Activated naive CD4-positive, alpha-beta T cell treated with anti-CD3 and anti-CD28 coated beads, Interleukin-2, amount 50 U/mL, for 24 hours (primary cell): ENCODE measurements around the gene UBE2G1.

Experiments
- H3K27ac Mint-ChIP-seq: one replicate; pipeline ENCODE4 v1.8.0; 2021; ENCODE audit warnings: mild to moderate bottlenecking, mixed read lengths
- H3K27me3 Mint-ChIP-seq: one replicate; pipeline ENCODE4 v1.8.0; 2021; ENCODE audit warnings: mixed read lengths
- H3K36me3 Mint-ChIP-seq: one replicate; pipeline ENCODE4 v1.8.0; 2021; ENCODE audit warnings: mixed read lengths
- H3K4me1 Mint-ChIP-seq: one replicate; pipeline ENCODE4 v1.8.0; 2021; ENCODE audit warnings: mixed read lengths
- H3K4me3 Mint-ChIP-seq: one replicate; pipeline ENCODE4 v1.8.0; 2021; ENCODE audit warnings: mild to moderate bottlenecking, mixed read lengths
- H3K9me3 Mint-ChIP-seq: one replicate; pipeline ENCODE4 v1.8.0; 2021; ENCODE audit warnings: mixed read lengths

Gene UBE2G1

GRCh38 chr17:4366327-4367063 lies at the start of gene UBE2G1:
Gene UBE2G1, minus strand, starts transcription at chr17:4366675. Its CDS starts 359 bp downstream, at chr17:4366316.
- peak within 1 kb of the TSS; percentile 87 for H3K4me3 Mint-ChIP-seq
- no peaks in the 10 kb centered on the region for H3K27me3 Mint-ChIP-seq
- peaks cover 34% of the 10 kb centered on the region for H3K4me1 Mint-ChIP-seq
- H3K9me3 Mint-ChIP-seq = no peaks in the 10 kb centered on the region
- peaks cover 2% of the 10 kb centered on the region for H3K36me3 Mint-ChIP-seq
- H3K27ac Mint-ChIP-seq = peak within 1 kb of the TSS; percentile 95

- no peak overlapping the region for H3K27ac Mint-ChIP-seq
- no peaks in the 10 kb centered on the region for H3K9me3 Mint-ChIP-seq
- peaks cover 5% of the 10 kb centered on the region for H3K4me1 Mint-ChIP-seq
- no peaks in the 10 kb centered on the region for H3K27me3 Mint-ChIP-seq
- H3K4me3 Mint-ChIP-seq = peak overlapping the region; percentile 49
- H3K36me3 Mint-ChIP-seq = no peaks in the 10 kb centered on the region
Measured at GRCh38 chr17:4412933-4413831, 46.7 kb upstream of the UBE2G1 start.

- H3K27ac Mint-ChIP-seq = no peak overlapping the region
- peaks cover 5% of the 10 kb centered on the region for H3K4me1 Mint-ChIP-seq
- no peak overlapping the region for H3K4me3 Mint-ChIP-seq
- H3K36me3 Mint-ChIP-seq = no peaks in the 10 kb centered on the region
- H3K27me3 Mint-ChIP-seq = no peaks in the 10 kb centered on the region
- no peaks in the 10 kb centered on the region for H3K9me3 Mint-ChIP-seq
Measured at GRCh38 chr17:4411201-4411600, 44.7 kb upstream of the UBE2G1 start.

- H3K9me3 Mint-ChIP-seq = no peaks in the 10 kb centered on the region
- H3K27me3 Mint-ChIP-seq = no peaks in the 10 kb centered on the region
- no peak overlapping the region for H3K4me3 Mint-ChIP-seq
- peaks cover 5% of the 10 kb centered on the region for H3K4me1 Mint-ChIP-seq
- H3K36me3 Mint-ChIP-seq = no peaks in the 10 kb centered on the region
- H3K27ac Mint-ChIP-seq = no peak overlapping the region
Measured at GRCh38 chr17:4409659-4410058, 43.2 kb upstream of the UBE2G1 start.

GRCh38 chr17:4407851-4408250 lies 41.4 kb upstream of the UBE2G1 start:
- H3K27me3 Mint-ChIP-seq = no peaks in the 10 kb centered on the region
- H3K9me3 Mint-ChIP-seq = no peaks in the 10 kb centered on the region
- no peak overlapping the region for H3K4me3 Mint-ChIP-seq
- H3K36me3 Mint-ChIP-seq = no peaks in the 10 kb centered on the region
- peaks cover 1% of the 10 kb centered on the region for H3K4me1 Mint-ChIP-seq
- no peak overlapping the region for H3K27ac Mint-ChIP-seq

GRCh38 chr17:4407216-4407615 lies 40.7 kb upstream of the UBE2G1 start:
- H3K4me1 Mint-ChIP-seq = no peaks in the 10 kb centered on the region
- no peaks in the 10 kb centered on the region for H3K9me3 Mint-ChIP-seq
- no peaks in the 10 kb centered on the region for H3K36me3 Mint-ChIP-seq
- no peak overlapping the region for H3K4me3 Mint-ChIP-seq
- no peak overlapping the region for H3K27ac Mint-ChIP-seq
- no peaks in the 10 kb centered on the region for H3K27me3 Mint-ChIP-seq

- no peaks in the 10 kb centered on the region for H3K9me3 Mint-ChIP-seq
- no peaks in the 10 kb centered on the region for H3K27me3 Mint-ChIP-seq
- no peaks in the 10 kb centered on the region for H3K36me3 Mint-ChIP-seq
- H3K27ac Mint-ChIP-seq = no peak overlapping the region
- H3K4me1 Mint-ChIP-seq = no peaks in the 10 kb centered on the region
- no peak overlapping the region for H3K4me3 Mint-ChIP-seq
Measured at GRCh38 chr17:4406386-4406785, 39.9 kb upstream of the UBE2G1 start.

GRCh38 chr17:4405699-4406098 lies 39.2 kb upstream of the UBE2G1 start:
- Mint-ChIP-seq H3K36me3 (no peaks in the 10 kb centered on the region), H3K27me3 (no peaks in the 10 kb centered on the region), H3K4me3 (no peak overlapping the region), H3K9me3 (no peaks in the 10 kb centered on the region), H3K4me1 (no peaks in the 10 kb centered on the region), H3K27ac (no peak overlapping the region)

GRCh38 chr17:4405038-4405669 lies 38.7 kb upstream of the UBE2G1 start:
- Mint-ChIP-seq H3K27me3 (no peaks in the 10 kb centered on the region), H3K9me3 (no peaks in the 10 kb centered on the region), H3K27ac (no peak overlapping the region), H3K4me1 (no peaks in the 10 kb centered on the region), H3K4me3 (no peak overlapping the region), H3K36me3 (no peaks in the 10 kb centered on the region)

GRCh38 chr17:4397840-4398239 lies 31.4 kb upstream of the UBE2G1 start:
- Mint-ChIP-seq H3K27ac (no peak overlapping the region), H3K9me3 (no peaks in the 10 kb centered on the region), H3K4me3 (no peak overlapping the region)

GRCh38 chr17:4395111-4395478 lies 28.6 kb upstream of the UBE2G1 start:
- no peaks in the 10 kb centered on the region for H3K9me3 Mint-ChIP-seq
- no peak overlapping the region for H3K27ac Mint-ChIP-seq
- no peaks in the 10 kb centered on the region for H3K36me3 Mint-ChIP-seq
- H3K27me3 Mint-ChIP-seq = no peaks in the 10 kb centered on the region
- H3K4me3 Mint-ChIP-seq = no peak overlapping the region
- peaks cover 4% of the 10 kb centered on the region for H3K4me1 Mint-ChIP-seq

More at GRCh38 chr17:4397840-4398239, 31.4 kb upstream of the UBE2G1 start:
- no peaks in the 10 kb centered on the region for H3K36me3 Mint-ChIP-seq
- no peaks in the 10 kb centered on the region for H3K27me3 Mint-ChIP-seq
- peaks cover 4% of the 10 kb centered on the region for H3K4me1 Mint-ChIP-seq

GRCh38 chr17:4394208-4395110 lies 28.0 kb upstream of the UBE2G1 start:
- Mint-ChIP-seq H3K4me1 (peaks cover 4% of the 10 kb centered on the region), H3K36me3 (no peaks in the 10 kb centered on the region), H3K27ac (peak overlapping the region; percentile 80), H3K4me3 (no peak overlapping the region), H3K27me3 (no peaks in the 10 kb centered on the region), H3K9me3 (no peaks in the 10 kb centered on the region)

- no peak overlapping the region for H3K4me3 Mint-ChIP-seq
- peaks cover 4% of the 10 kb centered on the region for H3K4me1 Mint-ChIP-seq
Measured at GRCh38 chr17:4393806-4394205, 27.3 kb upstream of the UBE2G1 start.

GRCh38 chr17:4389079-4389478 lies 22.6 kb upstream of the UBE2G1 start:
- no peak overlapping the region for H3K4me3 Mint-ChIP-seq
- no peak overlapping the region for H3K27ac Mint-ChIP-seq
- H3K9me3 Mint-ChIP-seq = no peaks in the 10 kb centered on the region
- no peaks in the 10 kb centered on the region for H3K36me3 Mint-ChIP-seq
- no peaks in the 10 kb centered on the region for H3K27me3 Mint-ChIP-seq
- H3K4me1 Mint-ChIP-seq = no peaks in the 10 kb centered on the region

More at GRCh38 chr17:4393806-4394205, 27.3 kb upstream of the UBE2G1 start:
- no peaks in the 10 kb centered on the region for H3K9me3 Mint-ChIP-seq
- no peaks in the 10 kb centered on the region for H3K27me3 Mint-ChIP-seq
- no peak overlapping the region for H3K27ac Mint-ChIP-seq
- H3K36me3 Mint-ChIP-seq = no peaks in the 10 kb centered on the region

- no peak overlapping the region for H3K27ac Mint-ChIP-seq
- peaks cover 6% of the 10 kb centered on the region for H3K4me1 Mint-ChIP-seq
- no peaks in the 10 kb centered on the region for H3K9me3 Mint-ChIP-seq
- H3K27me3 Mint-ChIP-seq = no peaks in the 10 kb centered on the region
- no peaks in the 10 kb centered on the region for H3K36me3 Mint-ChIP-seq
- no peak overlapping the region for H3K4me3 Mint-ChIP-seq
Measured at GRCh38 chr17:4387137-4387536, 20.7 kb upstream of the UBE2G1 start.
